ENCODE results near the gene CD82.

DNA sequence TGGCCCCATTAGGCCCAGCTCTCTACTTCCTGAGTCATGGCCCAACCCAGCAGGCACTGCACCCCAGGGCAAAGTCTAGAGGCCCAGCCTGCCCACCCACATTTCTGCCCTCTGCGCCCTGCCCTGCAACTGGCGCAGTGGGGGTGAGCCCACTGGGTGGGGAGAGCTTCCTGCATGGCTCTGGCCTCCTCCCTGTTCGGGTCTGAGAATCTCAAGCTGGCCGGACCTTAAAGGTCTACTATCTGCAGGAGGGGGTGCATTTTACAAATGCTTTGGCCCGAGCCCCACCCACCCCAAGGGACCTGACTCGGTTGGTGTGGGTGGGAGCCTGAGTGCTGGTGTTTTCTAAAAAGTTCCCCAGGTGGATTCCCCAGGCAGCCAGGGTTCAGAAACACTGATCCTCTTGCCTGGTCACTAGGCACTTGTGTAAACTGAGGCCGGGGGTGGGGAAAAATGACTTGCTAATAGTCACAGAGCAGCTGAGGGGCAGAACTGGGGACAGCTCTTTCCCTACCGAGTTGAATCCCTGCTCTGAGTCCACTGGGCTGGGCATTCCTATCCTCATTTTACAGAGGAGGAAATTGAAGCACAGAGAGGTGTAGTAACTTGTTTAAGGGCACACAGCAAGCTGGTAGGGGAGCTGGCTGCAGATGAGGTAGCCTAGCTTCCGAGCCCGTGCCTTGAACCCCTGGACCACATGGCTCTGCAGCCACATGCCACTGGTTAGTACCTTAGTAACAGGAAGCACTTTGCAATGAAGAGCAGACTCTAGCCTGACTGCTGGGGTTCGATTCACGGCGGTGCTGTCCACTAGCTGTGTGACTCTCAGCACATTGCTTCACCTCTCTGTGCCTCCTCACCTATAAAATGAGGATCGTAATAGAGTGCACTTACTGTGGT is 36.3 kb downstream of the CD82 start:
- TF ChIP-seq, protein P1, sequence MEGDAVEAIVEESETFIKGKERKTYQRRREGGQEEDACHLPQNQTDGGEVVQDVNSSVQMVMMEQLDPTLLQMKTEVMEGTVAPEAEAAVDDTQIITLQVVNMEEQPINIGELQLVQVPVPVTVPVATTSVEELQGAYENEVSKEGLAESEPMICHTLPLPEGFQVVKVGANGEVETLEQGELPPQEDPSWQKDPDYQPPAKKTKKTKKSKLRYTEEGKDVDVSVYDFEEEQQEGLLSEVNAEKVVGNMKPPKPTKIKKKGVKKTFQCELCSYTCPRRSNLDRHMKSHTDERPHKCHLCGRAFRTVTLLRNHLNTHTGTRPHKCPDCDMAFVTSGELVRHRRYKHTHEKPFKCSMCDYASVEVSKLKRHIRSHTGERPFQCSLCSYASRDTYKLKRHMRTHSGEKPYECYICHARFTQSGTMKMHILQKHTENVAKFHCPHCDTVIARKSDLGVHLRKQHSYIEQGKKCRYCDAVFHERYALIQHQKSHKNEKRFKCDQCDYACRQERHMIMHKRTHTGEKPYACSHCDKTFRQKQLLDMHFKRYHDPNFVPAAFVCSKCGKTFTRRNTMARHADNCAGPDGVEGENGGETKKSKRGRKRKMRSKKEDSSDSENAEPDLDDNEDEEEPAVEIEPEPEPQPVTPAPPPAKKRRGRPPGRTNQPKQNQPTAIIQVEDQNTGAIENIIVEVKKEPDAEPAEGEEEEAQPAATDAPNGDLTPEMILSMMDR (IDR thresholded peaks at IDR 0.05): no peak
- no peak for TF ChIP-seq POLR2A (IDR thresholded peaks at IDR 0.05)
